H1 (cell line): ENCODE data around the gene FHIT. TPM values are rescaled to one million over a fixed set of nuclear protein-coding genes. Genes with fewer than 3 reads are reported as not detected.

Source experiments
- CEBPB ChIP-seq: IDR thresholded peaks from 2 replicates; pipeline ENCODE4 v1.6.1; 2012; ENCODE audit warnings: low read depth, low read length
- EP300 ChIP-seq, 2 experiments: IDR thresholded peaks; 1 replicate in 1 of 2; 2 replicates in 1 of 2; pipeline ENCODE4 v1.6.1; 2011 to 2012; ENCODE audit warnings: low read depth in 2 of 2, low read length in 2 of 2, mild to moderate bottlenecking in 2 of 2, borderline replicate concordance in 1 of 2, inconsistent platforms in 1 of 2, moderate library complexity in 1 of 2
- MAFK ChIP-seq: IDR thresholded peaks from 2 replicates; pipeline ENCODE4 v1.6.1; 2012; ENCODE audit warnings: low read depth, mild to moderate bottlenecking, improper control_type of control experiment, low read length
- TAF1 ChIP-seq: IDR thresholded peaks from 2 replicates; pipeline ENCODE4 v1.6.1; 2011; ENCODE audit warnings: mild to moderate bottlenecking, low read depth, low read length
- USF2 ChIP-seq: IDR thresholded peaks from 2 replicates; pipeline ENCODE4 v1.6.1; 2011; ENCODE audit warnings: low read length, improper control_type of control experiment
- ZNF274 ChIP-seq: IDR thresholded peaks from 2 replicates; pipeline ENCODE4 v1.7.0; 2012; ENCODE audit warnings: low read length, borderline replicate concordance; ENCODE audit errors: extremely low read depth
- polyA plus RNA-seq, 7 experiments: library from polyadenylated mRNA; depleted of rRNA in 3 of 7; stranded (reverse) in 5 of 7; unstranded in 2 of 7; fragments of >200 nt in 5 of 7; fragments of 200-250 nt in 2 of 7; gene quantifications; 1 replicate in 5 of 7; 2 replicates in 1 of 7; 4 replicates in 1 of 7; pipeline versions ENCODE4 v1.2.1 to v1.2.3, GENCODE V29; 2011 to 2013; ENCODE audit warnings: missing spikeins in 2 of 7, mixed read lengths in 2 of 7
- total RNA-seq: library from RNA; stranded (reverse); fragmentation: NEBNext Ultra II Directional; extraction: Animal tissue kit (Norgen Biotek cat#: 25700); gene quantifications from 2 replicates; pipeline ENCODE4 v1.2.1, GENCODE V29; 2021

Gene FHIT
- total and polyA plus RNA-seq, 2 of the 8 experiments (the other 6 are each of a cell fraction or from before 2014, with no cell fraction given): 1.2 to 3.2 TPM

GRCh38 chr3:61184956-61185355 is 66.3 kb downstream of the FHIT start (continued):
- TF ChIP-seq EP300 (IDR thresholded peaks at IDR 0.05; ENCODE audit: borderline replicate concordance in 1 of 2, low read depth in 2 of 2, low read length in 2 of 2): no peak
- no peak for TF ChIP-seq ZNF274
- TF ChIP-seq CEBPB: no peak
- no peak for TF ChIP-seq MAFK
- no peak for TF ChIP-seq TAF1
- no peak for TF ChIP-seq USF2
